SU-DHL-6 (cell line): Measurements from ENCODE around the gene SEMA5A.

ENCODE experiments used
- CTCF ChIP-seq: fragments of 200-600 bp; sonication (generic); IDR thresholded peaks from one replicate; pipeline ENCODE4 v1.5.1; 2017; ENCODE audit warnings: antibody characterized with exemption, mild to moderate bottlenecking, low read length, moderate library complexity; ENCODE audit not compliant: insufficient read depth, poor library complexity, severe bottlenecking
- EZH2phosphoT487 ChIP-seq: fragments of 200-600 bp; sonication (generic), shearing (Covaris generic); conservative IDR thresholded peaks from 2 replicates; pipeline ENCODE4 v1.6.1; 2018; ENCODE audit warnings: mild to moderate bottlenecking, antibody characterized with exemption, low read length, moderate library complexity, mixed read lengths

GRCh38 chr5:9268226-9268625 lies 277.6 kb downstream of the SEMA5A start:
- TF ChIP-seq CTCF, result no peak
- no peak for TF ChIP-seq EZH2phosphoT487
